Measurements from ENCODE around the gene CAV1.
"Not testable (repeated sequence)": the region's sequence is repeated elsewhere in the genome, so short reads cannot be mapped to it uniquely, and the experiment has no call there.

The CAV1 gene

GRCh38 chr7:116587200-116587599 lies 62.4 kb downstream of the CAV1 start:
- H2BK12ac ChIP-seq (ENCODE audit: low read length); H3K14ac ChIP-seq (ENCODE audit: low read length); H2AFZ ChIP-seq (ENCODE audit: low read length); H2BK5ac ChIP-seq (ENCODE audit: low read length); H3K4me3 ChIP-seq (ENCODE audit: low read length in 2 of 2); H3K79me1 ChIP-seq (ENCODE audit: low read depth, low read length); H2AK5ac ChIP-seq (ENCODE audit: low read depth, low read length); H4K8ac ChIP-seq (ENCODE audit: low read depth, low read length); H3K4me2 ChIP-seq (ENCODE audit: insufficient read depth, low read length, poor library complexity, severe bottlenecking); H3K36me3 ChIP-seq (replicated peaks in 1 of 2; ENCODE audit: control insufficient read depth in 2 of 2, insufficient read depth in 2 of 2, low read length in 2 of 2); H2BK15ac ChIP-seq (ENCODE audit: low read length); H4K91ac ChIP-seq (ENCODE audit: low read depth, low read length, poor library complexity); DNase-seq (ENCODE audit: low spot score); H3K9me3 ChIP-seq (replicated peaks in 1 of 2; ENCODE audit: control insufficient read depth in 2 of 2, insufficient read depth in 1 of 2, low read depth in 1 of 2, low read length in 2 of 2); H3K27me3 ChIP-seq (ENCODE audit: control insufficient read depth in 3 of 3, insufficient read depth in 3 of 3, low read depth in 1 of 3, low read length in 3 of 3); H3K9ac ChIP-seq (ENCODE audit: low read depth, low read length, poor library complexity); H3K18ac ChIP-seq (ENCODE audit: low read length); H3K4ac ChIP-seq (ENCODE audit: low read length); H3K4me1 ChIP-seq (ENCODE audit: control insufficient read depth in 2 of 2, insufficient read depth in 1 of 2, low read depth in 1 of 2, low read length in 2 of 2); H3K23ac ChIP-seq (ENCODE audit: low read depth, low read length, poor library complexity); H3K27ac ChIP-seq (replicated peaks; ENCODE audit: low read length); H2BK120ac ChIP-seq (ENCODE audit: low read depth, low read length): not testable (repeated sequence)
- no CpG with 5 or more reads among the region's 3 CpGs for WGBS, 2 donors (ENCODE audit: extremely low coverage in 2 of 2, insufficient read length in 2 of 2, insufficient replicate concordance in 1 of 2)

- no peak overlapping the region for H3K4ac ChIP-seq (ENCODE audit: low read length)
- no peak overlapping the region for H4K91ac ChIP-seq (ENCODE audit: low read depth, low read length, poor library complexity)
- peak overlapping the region; percentile 18 for H2AFZ ChIP-seq (ENCODE audit: low read length)
- DNase-seq (ENCODE audit: low spot score), result no peak
- H3K9me3 ChIP-seq (replicated peaks in 1 of 2; ENCODE audit: control insufficient read depth in 2 of 2, insufficient read depth in 1 of 2, low read depth in 1 of 2, low read length in 2 of 2), result no peaks in the 10 kb centered on the region
- no peak overlapping the region for H3K23ac ChIP-seq (ENCODE audit: low read depth, low read length, poor library complexity)
- H2AK5ac ChIP-seq (ENCODE audit: low read depth, low read length), result no peak overlapping the region
- H2BK120ac ChIP-seq (ENCODE audit: low read depth, low read length), result no peak overlapping the region
- H3K27ac ChIP-seq (replicated peaks; ENCODE audit: low read length), result no peak overlapping the region
- no peak overlapping the region for H2BK5ac ChIP-seq (ENCODE audit: low read length)
- no peak overlapping the region for H3K14ac ChIP-seq (ENCODE audit: low read length)
- H3K4me3 ChIP-seq (ENCODE audit: low read length in 2 of 2), result no peak overlapping the region
- H3K27me3 ChIP-seq (ENCODE audit: control insufficient read depth in 3 of 3, insufficient read depth in 3 of 3, low read depth in 1 of 3, low read length in 3 of 3), result peaks cover 0 to under 1% (median 0%) of the 10 kb centered on the region in 3 experiments
- no peak overlapping the region for H4K8ac ChIP-seq (ENCODE audit: low read depth, low read length)
- no peaks in the 10 kb centered on the region for H3K79me1 ChIP-seq (ENCODE audit: low read depth, low read length)
- H3K9ac ChIP-seq (ENCODE audit: low read depth, low read length, poor library complexity), result no peak overlapping the region
- H2BK12ac ChIP-seq (ENCODE audit: low read length), result no peak overlapping the region
- H3K4me2 ChIP-seq (ENCODE audit: insufficient read depth, low read length, poor library complexity, severe bottlenecking), result no peak overlapping the region
- H2BK15ac ChIP-seq (ENCODE audit: low read length), result no peak overlapping the region
- H3K36me3 ChIP-seq (replicated peaks in 1 of 2; ENCODE audit: control insufficient read depth in 2 of 2, insufficient read depth in 2 of 2, low read length in 2 of 2), result no peaks in the 10 kb centered on the region
- no CpG with 5 or more reads among the region's 2 CpGs for WGBS, 2 donors (ENCODE audit: extremely low coverage in 2 of 2, insufficient read length in 2 of 2, insufficient replicate concordance in 1 of 2)
- peaks cover 3 to 10% of the 10 kb centered on the region in 2 donors for H3K4me1 ChIP-seq (ENCODE audit: control insufficient read depth in 2 of 2, insufficient read depth in 1 of 2, low read depth in 1 of 2, low read length in 2 of 2)
- H3K18ac ChIP-seq (ENCODE audit: low read length), result no peak overlapping the region
Observed at GRCh38 chr7:116588225-116588624, 63.4 kb downstream of the CAV1 start.

GRCh38 chr7:116588641-116589594 lies 64.1 kb downstream of the CAV1 start:
- Histone ChIP-seq H3K27ac (replicated peaks; ENCODE audit: low read length) (no peak overlapping the region), H3K36me3 (replicated peaks in 1 of 2; ENCODE audit: control insufficient read depth in 2 of 2, insufficient read depth in 2 of 2, low read length in 2 of 2) (no peaks in the 10 kb centered on the region), H2BK15ac (ENCODE audit: low read length) (no peak overlapping the region), H3K27me3 (ENCODE audit: control insufficient read depth in 3 of 3, insufficient read depth in 3 of 3, low read depth in 1 of 3, low read length in 3 of 3) (peaks cover 0 to 5% (median 0%) of the 10 kb centered on the region in 3 experiments), H4K91ac (ENCODE audit: low read depth, low read length, poor library complexity) (no peak overlapping the region), H3K4me3 (ENCODE audit: low read length in 2 of 2) (no peak overlapping the region), H3K4ac (ENCODE audit: low read length) (no peak overlapping the region), H3K23ac (ENCODE audit: low read depth, low read length, poor library complexity) (no peak overlapping the region), H3K79me1 (ENCODE audit: low read depth, low read length) (no peaks in the 10 kb centered on the region), H2AK5ac (ENCODE audit: low read depth, low read length) (no peak overlapping the region), H3K9ac (ENCODE audit: low read depth, low read length, poor library complexity) (no peak overlapping the region), H3K4me2 (ENCODE audit: insufficient read depth, low read length, poor library complexity, severe bottlenecking) (no peak overlapping the region), H3K9me3 (replicated peaks in 1 of 2; ENCODE audit: control insufficient read depth in 2 of 2, insufficient read depth in 1 of 2, low read depth in 1 of 2, low read length in 2 of 2) (no peaks in the 10 kb centered on the region), H3K14ac (ENCODE audit: low read length) (no peak overlapping the region), H2AFZ (ENCODE audit: low read length) (peak overlapping the region; percentile 32), H2BK5ac (ENCODE audit: low read length) (no peak overlapping the region), H3K4me1 (ENCODE audit: control insufficient read depth in 2 of 2, insufficient read depth in 1 of 2, low read depth in 1 of 2, low read length in 2 of 2) (peaks cover 3 to 10% of the 10 kb centered on the region in 2 donors), H2BK12ac (ENCODE audit: low read length) (no peak overlapping the region), H3K18ac (ENCODE audit: low read length) (no peak overlapping the region), H2BK120ac (ENCODE audit: low read depth, low read length) (no peak overlapping the region), H4K8ac (ENCODE audit: low read depth, low read length) (no peak overlapping the region)
- WGBS, 2 donors (ENCODE audit: extremely low coverage in 2 of 2, insufficient read length in 2 of 2, insufficient replicate concordance in 1 of 2), result no CpG with 5 or more reads among the region's 4 CpGs
- DNase-seq (ENCODE audit: low spot score), result peak; percentile 49

GRCh38 chr7:116591202-116592040 lies 66.6 kb downstream of the CAV1 start:
- WGBS, 2 donors (ENCODE audit: extremely low coverage in 2 of 2, insufficient read length in 2 of 2, insufficient replicate concordance in 1 of 2), result no CpG with 5 or more reads among the region's 9 CpGs
- H2BK120ac ChIP-seq (ENCODE audit: low read depth, low read length), result no peak overlapping the region
- no peak overlapping the region for H2AFZ ChIP-seq (ENCODE audit: low read length)
- H3K23ac ChIP-seq (ENCODE audit: low read depth, low read length, poor library complexity), result no peak overlapping the region
- H3K27ac ChIP-seq (replicated peaks; ENCODE audit: low read length), result no peak overlapping the region
- no peak overlapping the region for H4K8ac ChIP-seq (ENCODE audit: low read depth, low read length)
- H4K91ac ChIP-seq (ENCODE audit: low read depth, low read length, poor library complexity), result no peak overlapping the region
- no peak overlapping the region for H3K18ac ChIP-seq (ENCODE audit: low read length)
- H3K4me1 ChIP-seq (ENCODE audit: control insufficient read depth in 2 of 2, insufficient read depth in 1 of 2, low read depth in 1 of 2, low read length in 2 of 2), result peaks cover 3 to 10% of the 10 kb centered on the region in 2 donors
- no peaks in the 10 kb centered on the region for H3K36me3 ChIP-seq (replicated peaks in 1 of 2; ENCODE audit: control insufficient read depth in 2 of 2, insufficient read depth in 2 of 2, low read length in 2 of 2)
- no peak overlapping the region for H2BK5ac ChIP-seq (ENCODE audit: low read length)
- no peak overlapping the region for H2AK5ac ChIP-seq (ENCODE audit: low read depth, low read length)
- no peak overlapping the region for H2BK15ac ChIP-seq (ENCODE audit: low read length)
- H3K27me3 ChIP-seq (ENCODE audit: control insufficient read depth in 3 of 3, insufficient read depth in 3 of 3, low read depth in 1 of 3, low read length in 3 of 3), result peaks cover 0 to 8% (median 0%) of the 10 kb centered on the region in 3 experiments
- H3K4me3 ChIP-seq (ENCODE audit: low read length in 2 of 2), result no peak overlapping the region
- no peak overlapping the region for H2BK12ac ChIP-seq (ENCODE audit: low read length)
- H3K14ac ChIP-seq (ENCODE audit: low read length), result no peak overlapping the region
- no peak overlapping the region for H3K4me2 ChIP-seq (ENCODE audit: insufficient read depth, low read length, poor library complexity, severe bottlenecking)
- H3K79me1 ChIP-seq (ENCODE audit: low read depth, low read length), result no peaks in the 10 kb centered on the region
- H3K9me3 ChIP-seq (replicated peaks in 1 of 2; ENCODE audit: control insufficient read depth in 2 of 2, insufficient read depth in 1 of 2, low read depth in 1 of 2, low read length in 2 of 2), result no peaks in the 10 kb centered on the region
- no peak overlapping the region for H3K9ac ChIP-seq (ENCODE audit: low read depth, low read length, poor library complexity)
- H3K4ac ChIP-seq (ENCODE audit: low read length), result no peak overlapping the region
- DNase-seq (ENCODE audit: low spot score), result no peak

Measured in neuronal stem cell (in vitro differentiated cells).